GM19455 (cell line): ENCODE data around the gene CLIP4.

Experiments
- ATAC-seq: cut with Tn5 transposase; IDR thresholded peaks from one replicate; pipeline ENCODE4 v1.9.1; 2021; ENCODE audit not compliant: unreplicated experiment

Gene CLIP4

GRCh38 chr2:29130295-29130694 lies 15.1 kb downstream of the CLIP4 start:
- no peak for ATAC-seq

GRCh38 chr2:29134933-29135332 lies 19.7 kb downstream of the CLIP4 start:
- ATAC-seq, result no peak

- ATAC-seq, result no peak
Measured at GRCh38 chr2:29139152-29139551, 23.9 kb downstream of the CLIP4 start.

GRCh38 chr2:29139731-29140130 lies 24.5 kb downstream of the CLIP4 start:
- no peak for ATAC-seq

- ATAC-seq, result no peak
Measured at GRCh38 chr2:29143657-29144056, 28.4 kb downstream of the CLIP4 start.

GRCh38 chr2:29146197-29146596 lies 31.0 kb downstream of the CLIP4 start:
- ATAC-seq, result no peak

- ATAC-seq, result no peak
Measured at GRCh38 chr2:29147963-29148362, 32.7 kb downstream of the CLIP4 start.

- no peak for ATAC-seq
Measured at GRCh38 chr2:29154610-29155009, 39.4 kb downstream of the CLIP4 start.

- no peak for ATAC-seq
Measured at GRCh38 chr2:29155578-29155977, 40.4 kb downstream of the CLIP4 start.

- no peak for ATAC-seq
Measured at GRCh38 chr2:29157131-29157530, 41.9 kb downstream of the CLIP4 start.

- ATAC-seq, result no peak
Measured at GRCh38 chr2:29159125-29159524, 43.9 kb downstream of the CLIP4 start.

GRCh38 chr2:29160184-29160583 lies 45.0 kb downstream of the CLIP4 start:
- ATAC-seq, result no peak

GRCh38 chr2:29162204-29162928 lies 47.2 kb downstream of the CLIP4 start:
- ATAC-seq, result no peak

GRCh38 chr2:29164091-29164846 lies 49.1 kb downstream of the CLIP4 start:
- no peak for ATAC-seq

GRCh38 chr2:29165362-29166241 lies 50.4 kb downstream of the CLIP4 start:
- no peak for ATAC-seq

GRCh38 chr2:29166242-29167039 lies 51.2 kb downstream of the CLIP4 start:
- no peak for ATAC-seq

- ATAC-seq, result no peak
Measured at GRCh38 chr2:29174937-29175336, 59.7 kb downstream of the CLIP4 start.

- ATAC-seq, result no peak
Measured at GRCh38 chr2:29175338-29175737, 60.1 kb downstream of the CLIP4 start.

GRCh38 chr2:29182334-29182733 lies 67.1 kb downstream of the CLIP4 start:
- no peak for ATAC-seq

GRCh38 chr2:29182920-29183319 lies 67.7 kb downstream of the CLIP4 start:
- no peak for ATAC-seq

- no peak for ATAC-seq
Measured at GRCh38 chr2:29184531-29184930, 69.3 kb downstream of the CLIP4 start.
